ENCODE measurements around the gene GLUL. TPM values are rescaled to one million over a fixed set of nuclear protein-coding genes. Genes with fewer than 3 reads are reported as not detected.

The GLUL gene
- total RNA-seq, 3 donors from 2014 or later = 34.4 to 52.5 (median 40.5) TPM

DNA sequence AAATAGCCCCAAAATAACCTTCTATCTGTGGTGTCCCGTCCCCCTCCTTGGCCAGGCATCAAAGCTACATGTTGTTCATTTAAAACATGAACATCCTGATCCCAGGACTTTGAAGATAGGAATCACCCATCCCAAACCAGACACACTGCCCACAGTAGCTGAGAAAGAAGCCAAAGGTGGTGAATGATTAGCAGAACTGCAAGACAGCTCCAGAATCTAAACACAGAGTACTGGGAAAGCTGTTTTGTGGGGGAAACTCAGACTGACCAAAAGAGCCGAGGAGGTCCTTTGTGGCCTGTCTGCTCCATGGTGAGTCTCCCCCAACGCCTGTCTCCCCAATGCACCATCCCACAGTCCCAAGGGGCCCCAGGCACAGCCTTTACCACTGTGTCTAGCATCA is 16.1 kb upstream of the GLUL start:
- Mint-ChIP-seq H3K4me1 (ENCODE audit: low read depth) (no peaks in the 10 kb centered on the region), H3K9me3 (peaks cover 5% of the 10 kb centered on the region), H3K27me3 (ENCODE audit: low read depth) (peaks cover 30% of the 10 kb centered on the region), H3K4me3 (no peak overlapping the region), H3K36me3 (ENCODE audit: insufficient read depth) (no peaks in the 10 kb centered on the region)
- ATAC-seq = no peak
- DNase-seq = no peak

DNA sequence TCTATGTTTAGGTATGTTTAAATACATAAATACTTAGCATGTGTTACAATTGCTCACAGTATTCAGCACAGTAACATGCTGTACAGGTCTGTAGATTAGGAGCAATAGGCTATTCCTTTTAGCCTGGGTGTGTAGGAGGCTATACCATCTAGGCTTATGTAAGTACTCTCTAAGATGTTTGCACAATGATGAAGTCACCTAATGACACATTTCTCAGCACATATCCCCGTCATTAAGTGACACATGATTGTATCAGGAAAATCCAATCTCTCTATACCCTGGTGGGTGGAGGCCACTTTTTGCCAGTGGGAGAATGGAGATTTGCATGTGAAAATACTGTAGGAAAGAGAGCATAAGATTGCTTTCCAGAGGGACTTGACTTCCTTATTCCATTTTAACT is 14.4 kb upstream of the GLUL start:
- H3K36me3 Mint-ChIP-seq (ENCODE audit: insufficient read depth) = no peaks in the 10 kb centered on the region
- DNase-seq (no peak), ATAC-seq (no peak)
- no peaks in the 10 kb centered on the region for H3K4me1 Mint-ChIP-seq (ENCODE audit: low read depth)
- H3K9me3 Mint-ChIP-seq = peaks cover 5% of the 10 kb centered on the region
- no peak overlapping the region for H3K4me3 Mint-ChIP-seq
- H3K27me3 Mint-ChIP-seq (ENCODE audit: low read depth) = peaks cover 30% of the 10 kb centered on the region

DNA sequence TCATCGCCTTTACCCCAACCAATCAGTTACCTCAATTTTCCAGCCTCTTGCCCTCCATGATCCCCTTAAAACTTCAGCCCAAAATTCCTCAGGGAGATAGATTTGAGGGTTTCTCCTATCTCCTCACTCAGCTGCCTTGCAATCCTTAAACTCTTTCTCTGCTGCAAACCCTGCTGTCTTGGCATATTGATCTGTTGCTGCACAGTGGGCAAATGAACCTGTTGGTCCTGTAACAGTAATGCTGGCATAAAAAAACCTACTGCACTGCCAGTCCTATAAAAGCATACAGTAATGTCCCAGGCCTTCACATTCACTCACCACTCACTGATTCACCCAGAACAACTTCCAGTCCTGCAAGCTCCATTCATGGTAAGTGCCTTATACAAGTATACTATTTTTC is 14.0 kb upstream of the GLUL start:
- no peaks in the 10 kb centered on the region for H3K36me3 Mint-ChIP-seq (ENCODE audit: insufficient read depth)
- no peak for ATAC-seq
- no peak overlapping the region for H3K4me3 Mint-ChIP-seq
- no peaks in the 10 kb centered on the region for H3K4me1 Mint-ChIP-seq (ENCODE audit: low read depth)
- peaks cover 30% of the 10 kb centered on the region for H3K27me3 Mint-ChIP-seq (ENCODE audit: low read depth)
- peaks cover 5% of the 10 kb centered on the region for H3K9me3 Mint-ChIP-seq
- DNase-seq = no peak

DNA sequence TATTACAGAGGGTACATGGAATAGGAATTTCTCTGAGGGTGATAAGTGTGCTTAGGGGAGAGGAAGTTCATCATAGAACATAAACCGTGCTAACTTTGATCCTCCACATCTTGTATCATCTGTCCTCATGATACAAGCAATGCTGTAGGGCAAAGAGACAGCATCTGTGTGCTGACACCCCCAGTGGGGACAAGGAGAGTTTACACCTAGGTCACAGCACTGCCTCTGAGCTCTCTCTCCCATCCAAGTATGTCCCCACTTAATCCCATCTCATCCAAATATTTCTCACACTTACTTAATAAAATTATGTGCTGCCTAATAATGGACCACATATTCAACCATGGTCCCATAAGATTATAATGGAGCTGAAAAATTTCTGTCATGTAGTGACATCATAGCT is 13.2 kb upstream of the GLUL start:
- H3K9me3 Mint-ChIP-seq = peaks cover 5% of the 10 kb centered on the region
- no peaks in the 10 kb centered on the region for H3K4me1 Mint-ChIP-seq (ENCODE audit: low read depth)
- no peaks in the 10 kb centered on the region for H3K36me3 Mint-ChIP-seq (ENCODE audit: insufficient read depth)
- no peak for DNase-seq
- no peak for ATAC-seq
- H3K4me3 Mint-ChIP-seq = no peak overlapping the region
- H3K27me3 Mint-ChIP-seq (ENCODE audit: low read depth) = peaks cover 25% of the 10 kb centered on the region

DNA sequence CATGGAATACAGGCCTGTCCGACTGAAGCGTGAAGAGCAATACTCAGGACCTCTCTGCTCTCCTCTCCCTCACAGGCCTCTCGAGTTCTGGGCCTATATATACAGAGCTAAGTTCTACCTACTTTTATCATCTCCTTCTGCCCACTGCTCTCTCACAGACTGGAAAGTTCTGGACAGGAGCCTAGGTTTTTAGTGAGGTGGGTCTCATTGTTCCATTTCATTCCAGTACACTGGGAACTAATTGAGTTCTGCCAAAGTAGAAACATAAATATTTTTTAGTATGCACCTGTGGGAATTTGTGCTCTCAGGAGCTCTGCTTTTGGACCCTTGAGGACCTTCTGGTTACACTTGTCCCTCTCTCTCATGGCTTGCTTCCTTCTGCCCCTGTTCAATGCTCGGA is 9.0 kb upstream of the GLUL start, which contains the start of gene TEDDM1:
Gene TEDDM1, minus strand, starts transcription at position 101 of the 400 bp plus-strand sequence. CDS start 182 bp downstream, outside the sequence.
- H3K27me3 Mint-ChIP-seq (ENCODE audit: low read depth) = peaks cover 8% of the 10 kb centered on the region
- ATAC-seq = no peak
- peaks cover 3% of the 10 kb centered on the region for H3K9me3 Mint-ChIP-seq

DNA sequence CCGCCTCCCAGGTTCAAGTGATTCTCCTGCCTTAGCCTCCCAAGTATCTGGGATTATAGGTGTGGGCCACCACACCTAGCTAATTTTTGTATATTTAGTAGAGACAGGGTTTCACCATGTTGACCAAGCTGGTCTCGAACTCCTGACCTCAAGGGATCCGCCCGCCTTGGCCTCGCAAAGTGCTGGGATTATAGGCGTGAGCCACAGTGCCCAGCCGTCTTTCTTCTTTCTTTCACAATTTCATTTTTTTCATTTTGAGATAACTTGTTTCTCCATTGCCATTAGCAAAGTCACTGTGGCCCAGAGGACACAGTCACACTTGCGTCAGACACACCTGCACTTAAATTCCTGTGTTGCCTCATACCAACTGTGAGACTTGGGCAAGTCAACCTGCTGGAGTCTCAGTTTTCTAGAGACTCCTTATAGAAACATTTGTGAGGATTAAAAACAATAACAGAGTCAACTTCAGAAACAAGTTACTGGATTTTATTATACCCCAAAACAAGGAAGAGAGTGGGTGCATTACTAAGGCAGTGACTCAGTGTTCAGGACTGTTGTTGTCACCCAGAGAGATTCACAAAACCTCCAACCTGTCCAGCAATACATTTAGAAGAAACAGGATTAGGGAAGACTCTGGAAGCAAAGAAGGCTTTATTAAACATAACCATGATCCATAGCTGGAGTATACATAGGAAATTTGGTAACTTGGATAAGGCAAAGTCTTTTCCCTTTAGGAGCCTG is 6.2 kb upstream of the GLUL start:
- no peak overlapping the region for H3K4me3 Mint-ChIP-seq
- no peaks in the 10 kb centered on the region for H3K9me3 Mint-ChIP-seq
- H3K4me1 Mint-ChIP-seq (ENCODE audit: low read depth) = peaks cover 4% of the 10 kb centered on the region
- ATAC-seq (no peak), DNase-seq (no peak)
- no peaks in the 10 kb centered on the region for H3K36me3 Mint-ChIP-seq (ENCODE audit: insufficient read depth)
- H3K27me3 Mint-ChIP-seq (ENCODE audit: low read depth) = no peaks in the 10 kb centered on the region

More for the DNA sequence above, 9.0 kb upstream of the GLUL start, which contains the start of gene TEDDM1:
- H3K4me3 Mint-ChIP-seq = no peak within 1 kb of the TSS
- peaks cover 4% of the 10 kb centered on the region for H3K4me1 Mint-ChIP-seq (ENCODE audit: low read depth)
- no peaks in the 10 kb centered on the region for H3K36me3 Mint-ChIP-seq (ENCODE audit: insufficient read depth)
- DNase-seq = no peak

DNA sequence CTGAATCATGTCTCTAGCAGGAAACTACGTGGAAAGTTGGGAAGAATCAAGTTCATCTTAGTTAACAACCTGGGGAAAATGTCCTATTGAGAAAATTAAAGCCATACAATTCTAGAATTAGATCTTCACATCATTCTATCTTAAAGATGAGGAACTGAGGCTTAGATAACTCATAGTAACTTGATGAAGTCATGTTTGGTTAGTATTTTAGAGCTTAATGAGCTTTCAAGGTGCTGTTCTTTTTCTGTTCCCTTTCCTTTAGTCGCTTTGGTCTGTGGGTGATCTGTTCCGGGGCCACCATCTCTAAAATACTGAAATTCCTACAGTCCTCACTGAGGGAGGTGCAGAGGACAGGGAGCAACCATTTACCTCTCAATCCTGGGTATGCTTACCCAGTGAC is 4.3 kb upstream of the GLUL start:
- Mint-ChIP-seq H3K36me3 (ENCODE audit: insufficient read depth) (no peaks in the 10 kb centered on the region), H3K9me3 (no peaks in the 10 kb centered on the region), H3K27me3 (ENCODE audit: low read depth) (no peaks in the 10 kb centered on the region), H3K4me3 (no peak overlapping the region), H3K4me1 (ENCODE audit: low read depth) (peaks cover 10% of the 10 kb centered on the region)
- DNase-seq = no peak
- no peak for ATAC-seq

DNA sequence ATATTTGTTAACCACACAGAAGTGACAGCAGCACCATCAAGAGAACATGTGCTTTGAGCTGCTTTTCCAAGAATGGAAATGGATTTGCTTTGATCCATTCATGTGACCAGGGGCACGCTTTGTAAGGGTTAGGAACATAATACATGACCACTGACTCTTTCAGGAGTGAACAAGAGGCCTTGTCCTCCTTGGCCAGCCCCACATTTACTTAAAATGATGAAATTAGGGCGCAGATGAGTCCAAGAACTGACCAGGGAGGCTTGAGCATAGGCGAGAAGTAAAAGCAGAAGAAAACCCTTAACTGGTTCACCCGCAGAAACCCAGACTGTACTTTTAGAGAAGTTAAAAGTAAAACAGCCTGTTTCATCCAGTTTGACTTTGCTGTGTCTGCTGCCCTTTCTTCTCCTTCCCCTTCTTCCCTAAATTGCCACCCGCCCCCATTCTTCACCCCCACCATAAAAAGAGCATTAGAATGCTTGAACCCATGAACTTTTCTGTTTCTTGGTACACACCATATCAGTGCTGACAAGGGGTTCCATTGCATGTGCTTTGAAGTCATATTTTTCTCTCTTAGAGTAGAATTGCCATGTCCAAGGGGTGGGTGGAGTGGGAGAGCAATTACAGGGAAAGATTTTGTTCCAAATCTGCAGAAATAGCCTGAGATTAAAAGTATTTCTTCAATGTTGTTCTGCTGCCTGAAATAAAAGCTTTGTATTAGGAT is 2.6 kb upstream of the GLUL start:
- ATAC-seq (no peak), DNase-seq (no peak)
- Mint-ChIP-seq H3K4me1 (ENCODE audit: low read depth) (peaks cover 22% of the 10 kb centered on the region), H3K4me3 (no peak overlapping the region), H3K36me3 (ENCODE audit: insufficient read depth) (no peaks in the 10 kb centered on the region), H3K27me3 (ENCODE audit: low read depth) (no peaks in the 10 kb centered on the region), H3K9me3 (no peaks in the 10 kb centered on the region)

DNA sequence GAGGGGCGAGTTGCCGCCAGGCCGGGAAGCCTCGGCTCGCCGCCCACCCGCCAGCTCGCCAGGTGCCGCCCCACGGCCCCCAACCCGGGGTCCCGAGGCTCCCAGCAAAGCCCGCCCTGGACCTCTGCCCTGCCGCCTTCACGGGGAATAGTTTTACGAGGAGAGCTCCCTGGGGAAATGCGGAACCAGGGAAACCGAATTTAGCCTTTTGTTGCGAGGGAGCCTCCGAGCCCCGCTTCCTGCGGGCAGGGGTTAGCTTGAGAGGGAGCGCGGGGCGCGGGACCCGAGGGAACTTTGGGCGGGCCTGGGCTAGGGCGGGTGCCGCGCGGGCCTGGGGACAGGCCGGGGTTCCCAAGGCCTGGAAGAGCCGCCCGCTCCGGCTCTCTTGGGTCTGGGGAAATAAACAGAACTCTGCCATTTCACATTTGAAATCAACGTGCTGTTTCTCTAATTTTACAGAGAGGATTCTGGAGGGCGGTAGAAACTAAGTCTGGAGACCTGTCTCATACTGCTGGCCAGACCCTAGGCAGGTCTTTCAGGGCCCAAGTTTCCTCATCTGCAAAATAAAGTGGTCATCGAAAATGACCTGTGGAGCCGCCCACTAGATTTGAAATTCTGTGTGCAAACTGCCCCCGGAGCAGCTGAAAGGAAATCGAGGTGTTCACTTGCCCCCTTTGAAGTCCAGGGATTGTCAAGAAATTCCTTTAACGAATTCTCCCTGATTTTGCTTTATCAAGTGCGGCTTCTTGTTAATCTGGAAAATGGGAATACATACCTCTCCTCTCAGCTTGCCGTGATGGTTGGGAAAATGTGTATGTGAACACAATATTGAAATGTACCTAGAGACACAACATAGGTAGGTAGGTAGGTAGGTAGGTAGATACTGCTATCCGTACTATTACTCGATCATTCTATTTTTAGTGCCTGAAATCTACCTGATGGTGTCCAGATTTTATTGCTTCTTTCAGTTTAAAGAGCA is 749 bp upstream of the GLUL start:
- no peak for DNase-seq
- peak; percentile 16 to 20 for ATAC-seq
- Mint-ChIP-seq H3K36me3 (ENCODE audit: insufficient read depth) (peaks cover 6% of the 10 kb centered on the region), H3K27me3 (ENCODE audit: low read depth) (no peaks in the 10 kb centered on the region), H3K4me3 (peak overlapping the region; percentile 94), H3K4me1 (ENCODE audit: low read depth) (peaks cover 27% of the 10 kb centered on the region), H3K9me3 (no peaks in the 10 kb centered on the region)

DNA sequence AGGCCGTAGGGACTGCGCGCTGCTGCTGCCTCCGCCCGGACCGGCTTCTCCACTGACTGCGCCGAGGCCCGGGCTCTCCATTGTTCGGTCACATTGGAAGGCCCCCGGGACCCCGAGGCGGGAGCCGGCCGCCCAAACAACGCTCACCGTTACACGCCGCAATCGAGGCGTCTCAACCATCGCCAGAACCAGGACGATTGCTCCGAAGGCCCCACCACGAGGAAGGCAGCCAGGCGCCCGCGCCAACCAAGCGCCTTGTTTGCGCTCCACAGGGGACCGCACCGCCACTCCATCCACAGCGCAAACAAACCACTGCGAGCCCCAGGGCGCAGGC is 595 bp downstream of the GLUL start:
- Mint-ChIP-seq H3K4me3 (peak overlapping the region; percentile 94), H3K27me3 (ENCODE audit: low read depth) (no peaks in the 10 kb centered on the region), H3K36me3 (ENCODE audit: insufficient read depth) (peaks cover 15% of the 10 kb centered on the region), H3K4me1 (ENCODE audit: low read depth) (peaks cover 23% of the 10 kb centered on the region), H3K9me3 (no peaks in the 10 kb centered on the region)
- peak; percentile 21 to 59 for ATAC-seq
- DNase-seq = no peak

DNA sequence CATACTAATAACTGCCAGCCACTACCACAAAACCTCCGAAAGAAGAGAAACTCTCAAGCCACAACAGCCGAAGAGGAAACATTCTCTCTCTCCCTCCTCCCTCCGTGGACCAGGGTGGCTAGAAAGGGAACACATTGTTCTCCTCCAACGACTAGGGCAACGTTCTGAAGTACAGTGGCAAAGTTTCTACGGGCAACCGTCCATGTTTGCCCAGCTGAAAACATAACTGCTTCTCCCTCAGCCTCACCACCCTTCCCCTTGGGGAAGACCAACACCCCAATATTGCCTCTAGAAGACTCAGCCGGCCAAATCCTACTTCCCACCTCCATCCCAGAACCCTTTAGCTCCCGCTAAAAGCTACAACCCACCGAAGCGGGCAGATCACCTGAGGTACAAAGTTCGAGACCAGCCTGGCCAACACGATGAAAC is 2.0 kb downstream of the GLUL start:
- H3K9me3 Mint-ChIP-seq = no peaks in the 10 kb centered on the region
- H3K27me3 Mint-ChIP-seq (ENCODE audit: low read depth) = no peaks in the 10 kb centered on the region
- DNase-seq = no peak
- H3K36me3 Mint-ChIP-seq (ENCODE audit: insufficient read depth) = peaks cover 15% of the 10 kb centered on the region
- ATAC-seq = no peak
- H3K4me1 Mint-ChIP-seq (ENCODE audit: low read depth) = peaks cover 23% of the 10 kb centered on the region
- peak overlapping the region; percentile 94 for H3K4me3 Mint-ChIP-seq

DNA sequence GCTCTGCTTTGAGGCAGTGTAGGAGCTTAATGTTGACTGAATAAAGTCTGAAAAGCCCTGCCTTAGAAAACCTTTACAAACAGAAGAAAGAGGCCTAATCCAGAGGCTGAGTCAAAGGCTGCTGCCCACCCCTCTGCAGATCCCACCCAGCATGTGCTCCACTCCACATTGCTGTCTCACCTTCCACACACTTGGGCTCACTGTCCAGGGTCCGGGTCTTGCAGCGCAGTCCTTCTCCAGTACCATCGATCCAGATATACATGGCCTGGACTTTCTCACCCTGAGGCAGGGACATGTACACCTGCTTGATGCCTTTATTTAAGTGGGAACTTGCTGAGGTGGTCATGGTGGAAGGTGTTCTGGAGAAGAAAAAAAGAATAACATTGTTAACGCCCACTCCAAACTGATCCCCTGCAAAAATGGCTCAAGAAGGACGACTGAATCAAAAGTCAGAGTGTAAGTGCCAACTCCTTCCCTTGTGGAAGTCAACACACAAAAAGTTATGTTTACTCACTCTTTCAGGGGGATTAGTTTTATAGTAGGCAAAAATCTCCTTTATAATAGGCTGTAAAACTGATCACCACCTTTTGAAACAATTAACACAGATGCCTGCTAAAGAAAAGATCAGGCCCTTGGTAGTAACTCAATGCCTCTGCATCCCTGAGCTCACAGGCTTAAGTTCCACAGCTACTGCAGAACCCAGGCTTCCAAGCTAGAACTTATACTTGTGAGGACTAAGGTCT is 3.0 kb downstream of the GLUL start:
- H3K4me3 Mint-ChIP-seq = peak overlapping the region; percentile 94
- H3K9me3 Mint-ChIP-seq = no peaks in the 10 kb centered on the region
- DNase-seq (no peak), ATAC-seq (no peak)
- H3K4me1 Mint-ChIP-seq (ENCODE audit: low read depth) = peaks cover 23% of the 10 kb centered on the region
- H3K36me3 Mint-ChIP-seq (ENCODE audit: insufficient read depth) = peaks cover 18% of the 10 kb centered on the region
- no peaks in the 10 kb centered on the region for H3K27me3 Mint-ChIP-seq (ENCODE audit: low read depth)

DNA sequence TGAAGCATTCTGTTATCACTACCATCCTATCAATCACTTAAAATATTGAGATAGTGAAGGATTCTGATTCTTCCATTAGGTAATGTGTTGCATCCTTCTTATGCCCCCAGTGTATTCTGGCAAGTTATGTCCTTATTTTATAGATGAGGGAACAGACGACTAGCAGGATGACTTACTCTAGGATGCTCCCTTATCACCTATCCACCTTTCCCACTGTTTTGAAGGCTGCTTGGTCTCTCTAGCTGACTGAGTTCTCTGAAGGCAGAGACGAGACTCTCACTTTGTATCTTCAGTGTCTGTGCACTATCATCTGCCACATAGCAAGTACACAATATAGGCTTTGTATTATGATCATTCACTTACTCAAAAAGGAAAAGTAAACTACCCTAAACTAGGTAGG is 4.0 kb downstream of the GLUL start:
- no peaks in the 10 kb centered on the region for H3K27me3 Mint-ChIP-seq (ENCODE audit: low read depth)
- H3K4me1 Mint-ChIP-seq (ENCODE audit: low read depth) = peaks cover 20% of the 10 kb centered on the region
- H3K4me3 Mint-ChIP-seq = no peak overlapping the region
- H3K9me3 Mint-ChIP-seq = no peaks in the 10 kb centered on the region
- peaks cover 19% of the 10 kb centered on the region for H3K36me3 Mint-ChIP-seq (ENCODE audit: insufficient read depth)
- DNase-seq (no peak), ATAC-seq (no peak)

DNA sequence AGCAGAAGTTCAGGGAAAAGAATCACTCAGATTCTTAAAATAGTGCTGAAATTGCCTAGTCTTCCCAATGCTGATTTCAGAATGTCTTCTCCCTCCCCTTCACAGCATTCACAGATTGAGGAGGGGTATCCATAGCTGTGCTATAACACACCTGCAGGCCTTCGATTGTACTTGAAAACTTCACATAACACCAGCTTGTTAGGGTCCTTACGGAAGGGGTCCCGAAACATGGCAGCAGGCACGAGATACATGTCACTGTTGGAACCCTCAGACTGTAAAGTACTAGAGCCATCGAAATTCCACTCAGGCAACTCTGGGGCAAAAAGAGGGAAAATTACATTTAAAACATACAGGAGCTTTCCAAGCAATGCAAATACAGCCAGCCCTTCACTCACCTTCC is 4.6 kb downstream of the GLUL start:
- Mint-ChIP-seq H3K4me1 (ENCODE audit: low read depth) (peaks cover 19% of the 10 kb centered on the region), H3K36me3 (ENCODE audit: insufficient read depth) (peaks cover 19% of the 10 kb centered on the region), H3K4me3 (no peak overlapping the region), H3K9me3 (no peaks in the 10 kb centered on the region), H3K27me3 (ENCODE audit: low read depth) (no peaks in the 10 kb centered on the region)
- no peak for DNase-seq
- no peak for ATAC-seq

All from activated T-cell treated with anti-CD3 and anti-CD28 coated beads, Interleukin-2, amount 50 U/mL, for 4 hours (primary cell).